OCI-LY7 (cell line): ENCODE data around the gene DEPDC7. TPM values are rescaled to one million over a fixed set of nuclear protein-coding genes. Genes with fewer than 3 reads are reported as not detected.
"Not testable (repeated sequence)": the region's sequence is repeated elsewhere in the genome, so short reads cannot be mapped to it uniquely, and the experiment has no call there.

Experiments
- Bru-seq: library from RNA; stranded (reverse); fragments of 400-500 nt; gene quantifications from one replicate; lab custom pipeline; 2021; lab: Mats Ljungman, UMichigan
- BruChase-seq, 2 experiments: library from RNA; stranded (reverse); fragments of 400-500 nt; gene quantifications; one replicate each; lab custom pipeline; 2021; lab: Mats Ljungman, UMichigan
- BruUV-seq: library from RNA; stranded (reverse); fragments of 400-500 nt; replicated peaks from 2 replicates; lab custom pipeline; 2021; lab: Mats Ljungman, UMichigan
- CTCF ChIA-PET: fragments of 300-600 bp; sonication (Branson Sonifier 250); formaldehyde crosslinking; loops from one replicate; lab custom pipeline; 2022; ENCODE audit warnings: antibody characterized with exemption; ENCODE audit not compliant: unreplicated experiment; lab: Charles Lee
- POLR2A ChIA-PET: fragments of 300-600 bp; sonication (Branson Sonifier 250); formaldehyde crosslinking; loops from one replicate; lab custom pipeline; 2022; ENCODE audit warnings: antibody characterized with exemption; lab: Charles Lee
- DNase-seq: peaks from one replicate; pipeline ENCODE4 v3.0.0-alpha.2; 2015; ENCODE audit warnings: low spot score
- H2AFZ ChIP-seq: fragments of 200-600 bp; sonication (generic), shearing (Covaris generic); 2 replicates; pipeline ENCODE4 v1.6.1; 2014; ENCODE audit warnings: mild to moderate bottlenecking, antibody characterized with exemption, low read length, moderate library complexity
- H3K27ac ChIP-seq: fragments of 200-600 bp; sonication (generic); 2 replicates; pipeline ENCODE4 v1.5.1; 2014; ENCODE audit warnings: mixed run types, low read depth, mild to moderate bottlenecking, moderate library complexity, low read length, inconsistent platforms; ENCODE audit not compliant: poor library complexity, severe bottlenecking
- H3K36me3 ChIP-seq: fragments of 200-600 bp; sonication (generic); 2 replicates; pipeline ENCODE4 v1.6.1; 2014; ENCODE audit warnings: mild to moderate bottlenecking, antibody characterized with exemption, low read length, moderate library complexity, mixed read lengths; ENCODE audit not compliant: insufficient read depth
- H3K4me1 ChIP-seq: fragments of 200-600 bp; sonication (generic); 2 replicates; pipeline ENCODE4 v1.5.1; 2014; ENCODE audit warnings: mild to moderate bottlenecking, low read length; ENCODE audit not compliant: insufficient read depth, poor library complexity, severe bottlenecking
- H3K4me2 ChIP-seq: fragments of 200-600 bp; sonication (generic); 2 replicates; pipeline ENCODE4 v1.6.1; 2014; ENCODE audit warnings: mild to moderate bottlenecking, low read length
- H3K4me3 ChIP-seq: fragments of 200-600 bp; sonication (generic); 2 replicates; pipeline ENCODE4 v1.5.1; 2014; ENCODE audit warnings: mild to moderate bottlenecking, low read depth, low read length; ENCODE audit not compliant: poor library complexity, severe bottlenecking
- H3K79me2 ChIP-seq: fragments of 200-600 bp; sonication (generic); 2 replicates; pipeline ENCODE4 v1.6.1; 2016; ENCODE audit warnings: low read depth, mild to moderate bottlenecking, low read length, moderate library complexity, mixed read lengths; ENCODE audit not compliant: insufficient read depth
- H3K9me2 ChIP-seq: fragments of 200-600 bp; sonication (generic); 2 replicates; pipeline ENCODE4 v1.6.1; 2016; ENCODE audit warnings: mild to moderate bottlenecking, low read length, mixed read lengths; ENCODE audit not compliant: insufficient read depth
- H3K9me3 ChIP-seq: fragments of 200-600 bp; sonication (generic); 2 replicates; pipeline ENCODE4 v1.6.1; 2014; ENCODE audit warnings: mild to moderate bottlenecking, mixed run types, low read length, mixed read lengths
- H4K20me1 ChIP-seq: fragments of 200-600 bp; sonication (generic); 2 replicates; pipeline ENCODE4 v1.6.1; 2014; ENCODE audit warnings: mild to moderate bottlenecking, antibody characterized with exemption, low read length, moderate library complexity, mixed read lengths; ENCODE audit not compliant: insufficient read depth
- CTCF ChIP-seq: fragments of 200-600 bp; sonication (generic); conservative IDR thresholded peaks from 2 replicates; pipeline ENCODE4 v1.5.1; 2014; ENCODE audit warnings: mild to moderate bottlenecking, antibody characterized with exemption, low read length, moderate library complexity, mixed read lengths
- EZH2phosphoT487 ChIP-seq: fragments of 200-600 bp; sonication (generic); IDR thresholded peaks from 2 replicates; pipeline ENCODE4 v1.6.1; 2018; ENCODE audit warnings: low read depth, borderline replicate concordance, mild to moderate bottlenecking, mixed run types, antibody characterized with exemption, low read length, moderate library complexity, mixed read lengths
- intact Hi-C: fragments of 100-400 bp; cut with micrococcal nuclease; formaldehyde crosslinking; loops from one replicate; pipeline ENCODE4 v1.10.0; 2022; ENCODE audit not compliant: unreplicated experiment
- long read RNA-seq: library from polyadenylated mRNA; stranded (forward); transcript quantifications from one replicate; pipeline ENCODE4 v2.0.0, GENCODE V29; 2022
- total RNA-seq, 2 experiments: library from RNA; depleted of rRNA in 1 of 2; stranded (reverse); fragments of >200 nt in 1 of 2; shearing (Covaris generic) in 1 of 2; gene quantifications; 2 replicates each; pipeline ENCODE4 v1.2.3, GENCODE V29; 2014 to 2022

The DEPDC7 gene
- total RNA-seq (2014; rRNA removed; shearing (Covaris generic)) (0.66 and 0.82 TPM in 2 replicates), total RNA-seq (2022) (1.5 and 1.6 TPM in 2 replicates), Bru-seq, nascent RNA (percentile 35 among the genes with signal in this experiment), BruChase-seq, experiment 1, labeled RNA remaining after a 6-hour chase (percentile 22 among the genes with signal in this experiment), BruChase-seq, experiment 2, labeled RNA remaining after a 2-hour chase (percentile 37 among the genes with signal in this experiment)
- long read RNA-seq, partial matches to known transcripts: 0 of 3 reads
- long read RNA-seq, other reads (novel, unspliced or antisense): 0 of 3 reads

DNA sequence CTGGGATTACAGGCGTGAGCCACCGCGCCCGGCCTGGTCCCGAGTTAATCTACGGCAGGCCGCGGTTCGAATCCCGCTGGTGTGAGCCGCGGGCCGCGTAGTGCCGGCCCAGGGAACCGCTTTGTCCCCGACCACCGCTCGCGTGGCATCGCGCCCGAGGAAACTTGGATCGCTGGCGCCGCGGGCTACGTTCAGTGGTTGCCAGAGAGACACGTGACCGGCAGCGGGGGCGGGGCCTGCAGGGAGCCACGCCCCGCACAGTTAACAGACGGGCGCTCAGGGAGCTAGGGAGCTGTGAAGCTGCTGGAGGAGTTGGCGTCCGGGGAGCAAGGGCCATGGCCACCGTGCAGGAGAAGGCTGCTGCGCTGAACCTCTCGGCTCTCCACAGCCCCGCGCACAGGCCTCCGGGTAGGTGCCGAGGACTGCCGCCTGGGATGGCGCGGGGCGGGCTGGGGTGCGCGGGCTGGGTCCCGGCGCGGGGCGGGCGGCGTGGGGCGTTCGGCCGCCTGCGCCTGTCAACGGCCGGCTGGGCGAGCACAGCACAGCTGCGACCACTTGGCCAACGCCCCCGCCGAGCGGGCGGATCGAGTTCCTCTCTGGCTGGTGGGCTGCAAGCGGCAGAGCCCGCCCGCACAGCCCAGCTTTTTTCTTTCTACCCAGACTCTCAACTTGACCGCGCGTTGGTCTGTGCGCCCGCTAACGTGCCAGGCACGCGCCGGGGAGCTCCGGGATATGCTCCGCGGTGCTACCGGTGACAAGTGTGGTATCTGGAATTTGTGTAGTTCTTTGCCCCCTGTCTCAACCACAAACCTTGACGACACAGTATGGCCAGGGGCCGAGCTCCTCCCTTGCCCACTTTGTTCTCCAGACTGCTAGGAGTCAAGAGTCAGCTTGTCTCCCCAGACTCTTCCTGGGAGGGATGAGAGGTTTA lies at the start of gene DEPDC7:
Gene DEPDC7, plus strand, starts transcription at position 258 of the 931 bp plus-strand sequence. Its CDS starts 78 bp downstream, at position 336.
- H3K4me3 ChIP-seq: peak within 1 kb of the TSS; percentile 64
- no peaks in the 10 kb centered on the region for H3K9me3 ChIP-seq
- H3K4me1 ChIP-seq: no peaks in the 10 kb centered on the region
- ChIA-PET CTCF (interaction anchor here (0.6 kb wide), 1 partner anchor 84 kb away, joined by 4 read pairs; no protein-coding TSS in a partner anchor), POLR2A (interaction anchor here (0.6 to 2.2 kb wide), 11 partner anchors 8 to 512 kb away, joined by 3 to 9 read pairs (median 4); partner anchors contain the start of gene TCP11L1)
- no peaks in the 10 kb centered on the region for H3K36me3 ChIP-seq
- DNase-seq: peak; percentile 43
- peak within 1 kb of the TSS; percentile 79 for H2AFZ ChIP-seq
- intact Hi-C loops: no loop called here
- H3K27ac ChIP-seq: no peak within 1 kb of the TSS
- peak within 1 kb of the TSS; percentile 54 for H3K4me2 ChIP-seq
- no peaks in the 10 kb centered on the region for H3K9me2 ChIP-seq
- TF ChIP-seq EZH2phosphoT487: no peak
- TF ChIP-seq CTCF: no peak
- no peaks in the 10 kb centered on the region for H3K79me2 ChIP-seq
- no TSS peak for BruUV-seq
- no peaks in the 10 kb centered on the region for H4K20me1 ChIP-seq

GRCh38 chr11:32968541-32968940 lies 47.1 kb upstream of the DEPDC7 start:
- Histone ChIP-seq H3K4me2 (no peak overlapping the region), H4K20me1 (no peaks in the 10 kb centered on the region), H3K9me3 (no peaks in the 10 kb centered on the region), H3K9me2 (no peaks in the 10 kb centered on the region), H3K36me3 (peaks cover 85% of the 10 kb centered on the region), H2AFZ (no peak overlapping the region), H3K27ac (no peak overlapping the region), H3K4me3 (no peak overlapping the region), H3K79me2 (no peaks in the 10 kb centered on the region), H3K4me1 (no peaks in the 10 kb centered on the region)
- intact Hi-C loops: loop anchor here (10.0 kb wide), 1 partner anchor 356 kb away; no protein-coding TSS in a partner anchor
- CTCF ChIA-PET: no interaction called here
- POLR2A ChIA-PET: interaction anchor here (0.7 to 1.5 kb wide), 3 partner anchors 13 to 29 kb away, joined by 3 to 7 read pairs (median 3); no protein-coding TSS in a partner anchor
- no TSS peak for BruUV-seq
- TF ChIP-seq EZH2phosphoT487 (no peak), CTCF (no peak)
- DNase-seq: no peak

DNA sequence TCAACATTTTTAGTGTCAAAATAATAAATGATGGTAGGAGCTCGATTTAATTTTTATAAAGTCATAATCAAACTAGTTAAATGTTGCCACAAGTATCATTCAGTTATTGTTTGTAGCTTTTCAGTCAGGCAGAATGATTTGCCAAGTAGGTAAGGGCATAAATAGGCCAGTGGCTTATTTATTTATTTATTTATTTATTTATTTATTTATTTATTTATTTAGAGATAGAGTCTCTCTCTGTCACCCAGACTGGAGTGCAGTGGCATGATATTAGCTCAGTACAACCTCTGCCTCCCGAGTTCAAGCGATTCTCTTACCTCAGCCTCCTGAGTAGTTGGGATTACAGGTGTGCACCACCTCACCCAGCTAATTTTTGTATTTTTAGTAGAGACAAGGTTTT lies 43.4 kb upstream of the DEPDC7 start:
- BruUV-seq, H2AFZ ChIP-seq, CTCF ChIA-PET, intact Hi-C loops, H3K27ac ChIP-seq, H3K9me2 ChIP-seq, H4K20me1 ChIP-seq, H3K4me3 ChIP-seq, H3K9me3 ChIP-seq, H3K79me2 ChIP-seq, H3K4me1 ChIP-seq, H3K4me2 ChIP-seq, DNase-seq: not testable (repeated sequence)
- peaks cover 85% of the 10 kb centered on the region for H3K36me3 ChIP-seq
- POLR2A ChIA-PET: interaction anchor here (0.6 to 1.8 kb wide), 2 partner anchors 11 to 297 kb away, joined by 3 to 6 read pairs; no protein-coding TSS in a partner anchor
